ENCODE data around the gene OR6A2.

Gene OR6A2

DNA sequence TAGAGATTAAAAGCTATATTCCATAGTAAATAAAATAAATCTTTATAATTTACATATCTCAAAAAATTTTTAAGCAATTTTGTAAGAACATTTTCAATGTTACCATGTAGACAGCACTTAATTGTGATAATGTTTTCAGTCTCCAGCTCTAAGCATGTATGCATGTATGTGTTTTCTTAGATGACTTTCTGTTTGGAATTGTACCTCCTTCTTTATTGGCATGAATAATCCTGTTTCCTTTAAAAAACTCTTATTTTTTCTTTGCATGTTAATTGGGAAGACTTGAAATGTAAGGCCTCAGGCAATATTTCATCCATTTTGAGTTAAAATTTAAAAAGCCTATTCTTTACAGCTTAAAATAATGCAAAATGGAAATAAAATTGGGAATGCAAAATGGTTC, 18.7 kb downstream of the OR6A2 start:
- TF ChIP-seq, protein P1, sequence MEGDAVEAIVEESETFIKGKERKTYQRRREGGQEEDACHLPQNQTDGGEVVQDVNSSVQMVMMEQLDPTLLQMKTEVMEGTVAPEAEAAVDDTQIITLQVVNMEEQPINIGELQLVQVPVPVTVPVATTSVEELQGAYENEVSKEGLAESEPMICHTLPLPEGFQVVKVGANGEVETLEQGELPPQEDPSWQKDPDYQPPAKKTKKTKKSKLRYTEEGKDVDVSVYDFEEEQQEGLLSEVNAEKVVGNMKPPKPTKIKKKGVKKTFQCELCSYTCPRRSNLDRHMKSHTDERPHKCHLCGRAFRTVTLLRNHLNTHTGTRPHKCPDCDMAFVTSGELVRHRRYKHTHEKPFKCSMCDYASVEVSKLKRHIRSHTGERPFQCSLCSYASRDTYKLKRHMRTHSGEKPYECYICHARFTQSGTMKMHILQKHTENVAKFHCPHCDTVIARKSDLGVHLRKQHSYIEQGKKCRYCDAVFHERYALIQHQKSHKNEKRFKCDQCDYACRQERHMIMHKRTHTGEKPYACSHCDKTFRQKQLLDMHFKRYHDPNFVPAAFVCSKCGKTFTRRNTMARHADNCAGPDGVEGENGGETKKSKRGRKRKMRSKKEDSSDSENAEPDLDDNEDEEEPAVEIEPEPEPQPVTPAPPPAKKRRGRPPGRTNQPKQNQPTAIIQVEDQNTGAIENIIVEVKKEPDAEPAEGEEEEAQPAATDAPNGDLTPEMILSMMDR (IDR thresholded peaks at IDR 0.05) = no peak
- Mint-ChIP-seq H3K36me3 (ENCODE audit: low read depth) (no peaks in the 10 kb centered on the region), H3K27ac (no peak overlapping the region), H3K4me3 (no peak overlapping the region), H3K4me1 (no peaks in the 10 kb centered on the region), H3K27me3 (ENCODE audit: low read depth, poor library complexity) (peaks cover 8% of the 10 kb centered on the region), H3K9me3 (no peaks in the 10 kb centered on the region)
- DNase-seq = no peak

DNA sequence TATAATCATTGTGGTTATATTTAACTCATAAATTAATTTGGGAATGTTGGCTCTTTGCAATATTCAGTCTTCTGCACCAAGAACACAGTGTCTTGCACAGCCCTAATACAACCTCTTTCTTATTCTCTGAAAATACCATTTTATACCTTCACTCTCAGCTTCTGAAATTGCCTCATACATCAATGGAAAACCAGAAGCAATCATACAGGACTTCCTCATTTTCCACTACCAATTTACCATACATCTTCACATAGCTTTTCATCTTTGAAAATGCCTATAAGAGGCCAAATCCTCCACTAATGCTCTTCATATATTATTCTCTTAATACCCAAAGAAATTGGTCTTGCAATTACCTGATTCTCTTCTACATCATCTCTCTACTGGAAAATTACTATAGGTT, 21.0 kb downstream of the OR6A2 start:
- TF ChIP-seq, protein P1 (IDR thresholded peaks at IDR 0.05) = no peak
- Mint-ChIP-seq H3K4me3 (no peak overlapping the region), H3K27ac (no peak overlapping the region), H3K27me3 (ENCODE audit: low read depth, poor library complexity) (peaks cover 8% of the 10 kb centered on the region), H3K36me3 (ENCODE audit: low read depth) (no peaks in the 10 kb centered on the region), H3K9me3 (no peaks in the 10 kb centered on the region), H3K4me1 (no peaks in the 10 kb centered on the region)
- no peak for DNase-seq

DNA sequence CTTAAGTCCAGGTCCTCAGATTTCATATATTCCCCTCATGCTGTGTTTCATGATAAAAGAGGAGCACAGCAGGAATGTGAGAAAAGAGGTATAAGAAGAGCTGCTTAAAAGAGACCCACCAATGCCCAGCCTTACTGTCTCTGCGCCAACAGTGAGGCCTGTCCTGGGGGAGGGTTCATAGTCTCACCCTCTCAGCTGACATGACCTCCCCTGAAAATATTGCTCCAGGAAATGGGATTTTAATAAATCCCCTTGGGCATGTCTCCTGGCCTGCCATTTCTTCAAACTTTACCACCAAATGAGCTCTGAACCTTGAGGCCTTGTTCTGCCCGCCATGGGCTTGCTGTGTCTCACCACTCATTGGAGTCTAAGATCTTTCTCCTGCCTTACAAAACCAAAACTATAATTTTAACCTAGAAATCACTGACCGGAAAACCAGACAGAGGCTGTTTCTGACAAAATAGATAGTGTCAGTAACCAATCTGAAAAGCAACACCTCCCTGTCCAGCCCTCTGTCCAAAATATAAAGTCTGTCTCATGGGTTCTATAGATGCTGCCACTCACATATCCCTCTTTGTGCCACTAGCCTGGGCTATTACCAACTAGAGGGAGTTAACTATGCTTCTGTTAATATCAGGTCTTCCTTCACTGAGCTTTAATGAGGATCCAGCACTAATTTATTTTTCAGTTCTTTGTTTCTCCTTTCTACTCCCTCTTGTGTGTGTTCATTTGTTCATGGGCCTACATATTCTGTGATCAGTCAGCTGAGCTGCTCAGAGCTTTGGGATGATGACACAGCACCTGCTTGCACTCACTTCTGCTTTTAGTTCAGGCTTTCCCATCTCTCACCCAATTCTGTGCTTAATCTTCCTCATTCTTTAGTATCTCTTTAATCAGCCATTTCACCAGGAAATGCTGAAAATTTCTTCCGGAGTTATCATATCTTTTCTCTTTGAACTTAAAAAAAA, 27.3 kb downstream of the OR6A2 start, which contains the start of gene OR2AG2:
OR2AG2 (minus strand) TSS at position 51 of the 968 bp plus-strand sequence. CDS start 3,019 bp downstream, outside the sequence.
- no peak within 1 kb of the TSS for H3K4me3 Mint-ChIP-seq
- DNase-seq = no peak
- no peak within 1 kb of the TSS for H3K27ac Mint-ChIP-seq
- no peaks in the 10 kb centered on the region for H3K27me3 Mint-ChIP-seq (ENCODE audit: low read depth, poor library complexity)
- no peaks in the 10 kb centered on the region for H3K36me3 Mint-ChIP-seq (ENCODE audit: low read depth)
- H3K9me3 Mint-ChIP-seq = no peaks in the 10 kb centered on the region
- no peaks in the 10 kb centered on the region for H3K4me1 Mint-ChIP-seq
- TF ChIP-seq, protein P1 (IDR thresholded peaks at IDR 0.05) = no peak

DNA sequence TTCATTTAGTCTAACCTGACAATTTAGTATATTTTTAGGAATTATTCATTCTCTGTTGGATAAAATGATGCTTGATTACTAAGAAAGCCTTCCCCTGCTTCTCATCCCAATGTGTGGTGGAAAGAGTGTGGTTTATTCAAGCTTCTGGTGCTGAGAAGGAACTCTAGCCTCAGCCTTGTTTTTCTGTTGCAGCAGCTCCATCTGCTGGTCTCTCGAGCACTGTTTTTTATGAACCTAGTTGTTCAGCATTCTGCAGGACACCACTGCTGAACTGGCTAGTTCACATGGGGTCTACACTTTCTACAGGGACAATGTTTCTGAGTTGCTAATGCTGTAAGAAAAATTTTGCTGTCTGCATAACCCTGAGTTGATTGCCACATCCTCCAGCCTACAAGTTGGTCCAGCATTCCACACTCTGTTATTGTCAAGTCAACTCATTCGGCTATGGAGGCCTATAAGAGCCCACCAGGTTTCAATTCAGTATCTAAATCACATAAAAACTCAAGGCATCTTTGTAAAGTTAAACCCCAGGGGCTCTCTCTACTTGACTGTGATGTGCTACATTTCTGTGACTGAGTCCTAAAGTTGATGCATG, 42.0 kb downstream of the OR6A2 start:
- no peak overlapping the region for H3K4me3 Mint-ChIP-seq
- peaks cover 2% of the 10 kb centered on the region for H3K36me3 Mint-ChIP-seq (ENCODE audit: low read depth)
- no peaks in the 10 kb centered on the region for H3K4me1 Mint-ChIP-seq
- no peaks in the 10 kb centered on the region for H3K27me3 Mint-ChIP-seq (ENCODE audit: low read depth, poor library complexity)
- peaks cover 19% of the 10 kb centered on the region for H3K9me3 Mint-ChIP-seq
- TF ChIP-seq, protein P1 (IDR thresholded peaks at IDR 0.05) = peak; percentile 57
- no peak overlapping the region for H3K27ac Mint-ChIP-seq
- DNase-seq = peak; percentile 46

DNA sequence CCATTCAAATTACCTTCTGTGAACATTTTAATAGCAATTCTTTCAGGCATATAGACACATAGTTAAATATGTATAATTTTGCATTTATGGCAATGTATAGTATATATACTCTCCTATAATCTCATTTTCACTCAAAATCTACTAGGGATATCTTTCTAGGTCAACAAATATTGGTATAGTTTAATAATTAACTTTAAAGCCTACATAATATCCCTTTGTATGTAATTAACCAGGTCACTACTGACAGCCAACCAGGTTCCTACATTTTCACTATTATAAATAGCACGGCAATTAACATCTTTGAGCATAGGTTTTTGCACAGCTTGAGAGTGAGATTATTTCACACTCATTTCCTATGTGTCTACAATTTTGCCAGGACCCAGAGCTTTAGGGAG, 43.5 kb downstream of the OR6A2 start:
- Mint-ChIP-seq H3K4me3 (no peak overlapping the region), H3K36me3 (ENCODE audit: low read depth) (no peaks in the 10 kb centered on the region), H3K4me1 (no peaks in the 10 kb centered on the region), H3K27me3 (ENCODE audit: low read depth, poor library complexity) (no peaks in the 10 kb centered on the region), H3K9me3 (peaks cover 6% of the 10 kb centered on the region), H3K27ac (no peak overlapping the region)
- DNase-seq = no peak
- TF ChIP-seq, protein P1 (IDR thresholded peaks at IDR 0.05) = no peak

Data from nephron progenitor cell (in vitro differentiated cells).